Measurements from ENCODE around the gene KLHL29.

KLHL29 gene

DNA sequence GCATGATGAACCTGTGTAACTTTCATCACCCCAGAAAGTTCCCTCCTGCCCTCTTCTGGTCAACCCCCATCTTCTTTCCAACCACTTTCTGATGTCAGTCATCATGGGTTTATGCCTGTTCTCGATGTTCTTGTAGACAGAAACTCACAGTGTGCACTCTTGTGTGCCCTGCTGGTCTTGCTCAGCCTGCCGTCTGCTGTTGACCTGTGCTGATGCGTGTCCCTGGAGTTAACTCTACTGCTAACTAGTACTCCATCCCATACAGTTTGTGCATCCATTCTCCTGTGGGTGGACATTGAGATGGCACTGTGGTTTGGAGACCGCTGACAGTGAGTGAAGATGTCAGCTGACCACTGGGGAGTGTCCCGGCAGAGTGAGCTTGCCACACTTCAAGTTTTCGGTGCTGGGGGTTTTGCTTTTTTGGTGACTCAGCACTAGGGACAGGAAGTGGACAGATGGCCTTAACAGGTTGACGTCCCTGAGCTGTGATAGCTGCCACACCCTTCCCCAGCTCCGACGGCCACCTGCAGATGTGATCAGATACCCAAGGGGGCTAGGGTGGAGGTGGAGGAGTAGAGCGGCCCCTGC, 14.8 kb downstream of the KLHL29 start:
- no peak for DNase-seq

DNA sequence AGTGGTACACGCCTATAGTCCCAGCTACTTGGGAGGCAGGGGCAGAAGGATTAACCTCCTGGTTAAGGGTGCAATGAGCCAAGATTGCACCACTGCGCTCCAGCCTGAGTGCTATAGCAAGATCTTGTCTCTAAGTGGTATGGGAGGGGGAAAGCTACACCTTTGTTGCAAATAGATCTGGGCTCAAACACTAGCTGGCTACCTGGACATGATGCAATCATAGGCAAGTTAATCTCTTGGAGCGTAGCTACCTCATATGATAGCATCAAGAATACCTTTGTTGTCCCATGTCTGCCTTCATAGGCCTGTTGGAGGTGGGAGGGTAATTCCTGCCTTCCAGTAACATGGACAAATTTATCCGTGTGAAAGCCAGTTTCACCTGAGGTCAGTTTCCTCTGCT, 15.7 kb downstream of the KLHL29 start:
- no peak for DNase-seq

DNA sequence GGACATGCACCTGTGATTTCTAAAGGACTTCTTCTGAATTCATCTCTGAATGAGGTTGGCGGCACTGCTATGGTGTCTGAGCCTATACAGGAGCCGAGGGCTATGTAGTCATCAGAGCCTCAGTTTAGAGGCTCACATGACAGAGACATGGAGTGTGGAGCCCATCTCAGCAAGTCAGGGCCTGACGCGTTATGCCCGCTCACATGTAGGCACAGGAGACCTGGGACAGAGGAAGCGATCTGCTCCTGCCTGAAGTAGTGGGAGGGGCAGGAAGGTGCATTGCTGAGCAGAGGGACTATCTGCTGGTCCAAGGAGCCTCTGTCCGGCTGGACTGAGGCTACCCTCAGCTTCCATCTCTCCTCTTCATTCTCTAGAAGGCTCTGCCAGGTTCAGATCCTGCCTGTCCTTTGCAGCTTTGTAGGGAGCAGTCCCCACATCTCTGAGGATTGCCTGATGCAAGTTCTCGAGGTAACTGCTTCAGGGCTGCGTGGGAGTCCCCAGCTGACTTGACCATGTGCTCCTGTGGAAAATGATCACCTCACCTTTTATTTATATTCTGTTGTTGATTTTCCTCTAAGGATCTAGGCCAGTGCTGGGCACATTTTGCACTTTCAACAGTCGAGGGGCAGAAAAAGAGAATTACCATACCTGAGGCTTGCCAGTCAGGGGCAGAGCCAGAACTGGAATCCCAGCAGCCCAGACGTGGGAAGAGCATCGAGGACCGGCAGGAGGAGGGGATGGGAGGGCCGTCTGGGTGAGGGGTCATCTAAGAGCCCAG, 16.6 kb downstream of the KLHL29 start:
- no peak for DNase-seq

DNA sequence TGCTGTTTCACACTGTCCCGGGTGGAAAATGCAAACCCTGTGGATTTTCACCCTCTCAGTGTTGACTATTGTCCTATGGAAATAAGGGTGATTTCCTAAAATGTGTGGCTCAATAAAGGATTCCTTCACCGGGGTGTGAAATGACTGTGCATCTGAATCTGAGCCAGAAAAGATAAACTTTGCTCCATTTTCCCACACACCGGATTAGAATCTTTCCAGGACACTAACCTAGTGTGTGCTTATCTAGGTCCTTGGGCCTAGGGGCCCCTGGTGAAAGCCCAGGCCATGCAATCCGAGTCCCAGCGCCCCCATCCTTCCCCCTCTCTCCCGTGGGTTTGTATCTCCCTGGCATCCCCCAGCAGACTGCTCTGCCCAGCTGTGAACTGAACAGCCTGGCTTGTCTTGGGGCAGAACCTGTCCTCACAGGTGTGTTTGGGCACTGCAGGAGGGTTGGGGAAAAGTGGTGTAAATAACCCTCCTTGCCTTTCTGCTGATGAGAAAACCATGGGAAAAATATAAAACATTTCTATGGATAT, 17.3 kb downstream of the KLHL29 start:
- no peak for DNase-seq

DNA sequence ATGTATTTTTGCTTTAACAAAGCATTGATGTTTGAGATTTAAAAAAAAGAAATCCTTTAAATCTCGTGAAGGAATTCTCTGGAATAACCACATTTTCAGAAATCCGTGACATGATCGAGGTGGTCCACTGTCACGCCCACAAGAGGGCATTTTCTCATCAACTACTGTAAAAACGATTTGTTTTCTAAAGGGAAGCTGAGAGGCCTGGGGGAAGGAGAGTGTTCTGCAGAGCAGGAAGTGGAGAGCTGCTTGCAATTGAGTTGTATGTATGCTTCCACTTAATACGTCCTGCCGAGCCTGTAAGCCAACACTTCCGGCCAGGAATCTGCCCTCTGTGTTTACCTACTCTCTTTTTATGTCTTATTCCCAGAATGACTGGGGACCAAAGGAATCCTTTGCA, 19.4 kb downstream of the KLHL29 start:
- no peak for DNase-seq

DNA sequence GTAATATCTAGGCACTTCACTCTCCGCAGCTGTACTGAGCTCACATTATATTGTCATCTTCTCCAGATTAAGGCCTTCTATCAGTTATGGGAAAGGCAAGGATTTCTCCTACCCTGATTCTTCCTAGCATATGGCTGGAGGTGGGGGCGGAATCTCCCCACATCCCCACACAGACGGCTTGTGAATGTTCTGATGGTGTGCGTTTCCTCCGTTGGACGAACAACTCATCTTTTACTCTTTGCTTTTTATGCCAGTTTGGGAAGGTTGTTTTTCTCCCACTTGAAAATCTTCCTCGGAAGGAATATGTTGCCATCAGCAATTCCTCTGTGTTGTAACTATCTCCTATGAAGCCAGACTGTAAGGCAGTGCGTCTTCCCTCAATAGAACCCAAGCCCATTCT, 24.3 kb downstream of the KLHL29 start:
- no peak for DNase-seq

DNA sequence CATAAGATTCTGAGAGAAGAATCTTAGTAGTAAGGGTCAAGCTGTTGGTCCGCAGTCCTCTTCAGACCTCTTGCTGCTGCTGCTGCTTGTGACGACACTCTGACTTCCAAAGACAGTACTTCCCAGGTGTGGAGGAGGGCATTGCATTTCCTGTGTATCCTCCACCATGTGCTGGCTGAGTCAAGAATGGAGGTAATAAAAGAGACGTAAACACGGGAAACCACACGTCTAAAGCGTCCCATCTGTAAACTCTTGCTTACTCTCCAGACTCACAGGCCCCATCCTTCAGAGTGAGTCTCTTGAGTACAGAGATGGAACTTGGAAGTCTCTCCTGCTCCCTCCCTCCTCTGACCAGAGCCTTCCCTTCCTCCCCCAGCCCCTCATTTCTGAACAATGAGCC, 25.6 kb downstream of the KLHL29 start:
- DNase-seq = no peak

DNA sequence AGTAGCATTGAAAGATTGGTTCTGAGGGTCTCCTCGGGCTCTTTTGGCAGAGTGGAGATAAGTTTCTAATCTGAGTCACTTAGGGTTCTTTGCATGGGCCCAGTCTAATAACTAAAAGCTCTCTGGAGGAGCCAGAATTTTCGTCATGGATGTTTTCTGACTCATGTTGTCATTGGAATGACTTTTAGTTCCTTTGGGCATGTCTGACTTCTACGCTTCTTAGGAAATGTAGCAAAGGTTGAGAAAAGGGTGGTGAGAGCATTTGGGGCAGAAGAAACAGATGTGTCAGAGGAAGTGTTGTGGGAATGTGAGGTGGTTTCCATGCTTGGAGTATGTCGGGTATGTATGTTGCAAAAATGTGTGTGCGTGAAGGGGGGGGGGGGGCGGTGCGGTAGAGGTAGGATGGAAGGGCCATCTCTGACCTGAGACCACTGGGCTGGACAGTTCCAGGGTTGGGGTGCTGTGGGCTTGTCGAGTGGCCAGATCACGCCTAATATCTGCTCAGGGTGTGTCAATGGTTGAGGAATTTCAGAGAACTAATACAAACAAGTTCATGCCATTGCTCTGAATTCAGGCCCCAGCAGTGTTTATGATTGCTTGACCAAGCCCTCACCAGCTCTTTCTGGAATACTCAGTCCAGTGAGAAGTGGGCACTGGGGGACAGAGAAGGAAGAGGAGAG, 26.9 kb downstream of the KLHL29 start:
- DNase-seq = no peak

DNA sequence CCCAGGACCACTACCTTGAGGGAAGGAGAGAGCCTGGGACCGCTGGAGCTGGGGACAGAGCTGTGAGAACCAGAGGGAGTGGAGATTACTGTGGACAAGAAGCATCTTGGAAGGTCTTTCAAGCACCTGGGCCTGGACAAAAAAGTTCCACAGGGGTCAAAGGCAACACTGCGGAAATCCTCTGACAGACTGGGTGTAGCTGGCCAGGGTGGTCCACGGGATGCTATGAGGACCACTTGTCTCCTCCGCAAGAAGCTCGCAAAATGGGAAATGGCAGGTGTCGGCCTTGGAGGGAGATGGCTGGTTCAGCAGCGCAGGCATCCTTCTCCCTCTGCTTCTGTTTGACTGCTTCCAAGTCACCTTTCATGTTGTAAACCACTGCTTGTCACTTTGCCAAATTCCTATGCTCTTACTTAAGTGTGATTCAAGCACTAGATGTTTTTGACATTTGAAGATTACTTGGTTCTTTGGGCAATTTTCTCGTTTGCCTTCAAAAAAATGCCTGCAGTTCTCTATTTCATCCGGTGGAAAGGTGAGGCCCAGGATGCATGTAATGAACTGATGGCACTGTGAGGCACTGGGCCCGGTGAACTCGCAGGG, 27.7 kb downstream of the KLHL29 start:
- DNase-seq = no peak

DNA sequence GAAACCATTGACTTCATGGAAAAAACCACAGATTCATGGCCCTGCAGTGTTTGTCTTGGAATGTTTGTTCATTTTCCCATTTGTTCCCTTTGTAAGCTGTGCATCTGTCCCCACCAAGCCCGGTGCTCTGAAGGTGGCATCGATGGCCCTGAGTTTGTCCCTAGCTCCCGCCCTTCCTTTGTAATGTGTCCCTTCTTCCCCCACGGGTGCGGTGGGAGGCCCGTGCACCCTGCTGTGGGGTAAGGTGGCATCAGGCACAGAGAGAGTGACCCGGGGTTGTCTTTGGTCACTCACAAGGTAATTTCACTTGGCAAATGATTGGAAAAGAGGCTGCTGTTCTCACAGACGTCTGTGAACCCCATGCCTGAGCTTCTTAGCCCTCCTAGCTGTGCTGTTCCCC, 28.7 kb downstream of the KLHL29 start:
- no peak for DNase-seq

DNA sequence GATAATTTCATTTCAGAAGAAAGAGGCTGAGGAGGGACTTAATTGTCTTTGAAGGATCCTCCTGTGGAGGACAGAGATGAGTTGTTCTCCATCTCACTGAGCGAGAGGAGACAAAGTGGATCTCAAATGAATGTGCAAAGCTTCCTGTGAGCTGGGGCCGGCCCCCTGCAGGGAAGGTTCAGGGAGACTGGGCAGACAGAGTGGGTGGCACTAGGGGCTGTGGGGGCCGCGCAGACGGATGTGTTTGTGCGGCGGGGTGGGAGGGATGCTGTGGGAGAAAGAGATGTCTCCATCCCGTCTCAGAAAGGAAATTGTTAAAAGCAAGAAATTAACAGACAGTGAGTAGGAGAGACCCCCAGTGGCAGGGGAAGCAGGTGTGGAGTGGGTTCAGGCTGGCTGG, 29.1 kb downstream of the KLHL29 start:
- DNase-seq = no peak

DNA sequence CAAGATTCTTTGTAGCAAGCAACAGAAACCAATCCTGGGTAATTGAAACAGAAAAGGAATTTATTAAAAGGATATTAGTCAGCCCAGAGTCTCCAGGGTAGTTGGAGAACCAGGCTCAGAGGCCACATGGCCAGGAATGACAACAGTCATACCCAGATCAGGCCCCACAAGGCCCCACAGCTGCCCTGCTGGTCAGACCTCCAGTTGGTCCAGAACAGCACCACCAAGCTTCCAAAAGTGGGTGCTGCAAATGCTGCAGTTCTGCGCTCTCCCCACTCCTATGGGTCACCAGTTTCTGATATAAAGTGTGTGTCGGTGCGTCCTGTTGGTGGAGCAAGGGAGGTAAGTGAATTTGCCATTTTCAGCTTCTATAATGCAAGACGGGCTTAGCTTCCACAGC, 29.9 kb downstream of the KLHL29 start:
- DNase-seq = no peak

DNA sequence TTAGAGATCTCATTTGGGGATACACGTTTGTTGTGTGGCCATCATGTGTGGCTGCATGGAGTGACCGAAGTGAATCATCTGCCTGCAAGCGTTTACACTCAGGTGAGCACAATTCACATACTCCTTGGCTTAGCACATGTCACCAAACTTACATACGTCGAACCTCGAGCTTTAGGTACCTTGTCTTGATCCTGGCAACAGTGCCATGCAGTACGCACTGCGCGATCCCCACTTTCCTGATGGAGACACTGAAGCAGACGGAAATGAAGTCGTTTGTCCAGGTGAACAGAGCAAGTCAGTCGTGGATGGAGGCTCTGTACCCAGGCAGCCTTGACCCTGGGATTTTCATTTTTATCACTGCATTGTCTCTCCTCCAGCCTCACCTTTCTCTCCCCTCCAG, 32.3 kb downstream of the KLHL29 start:
- no peak for DNase-seq

DNA sequence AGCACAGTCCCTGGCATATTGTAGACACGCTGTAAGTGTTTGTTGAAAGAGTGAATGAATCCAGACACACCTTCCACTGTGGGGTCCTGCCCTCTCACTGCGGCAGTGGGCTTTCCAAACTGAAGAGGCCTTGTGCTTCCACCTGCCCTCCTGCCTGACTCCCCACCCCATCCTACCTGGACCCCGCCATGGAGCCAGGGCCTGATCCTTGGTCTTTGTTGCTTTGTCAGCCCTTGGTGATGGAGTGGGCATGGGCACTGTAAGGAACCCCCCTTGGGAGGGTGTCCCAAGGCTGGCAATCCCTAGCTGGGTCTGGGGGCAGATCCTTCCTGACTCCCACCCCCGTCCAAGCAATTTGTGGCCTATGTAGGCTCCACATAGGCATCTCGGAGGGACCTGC, 33.1 kb downstream of the KLHL29 start:
- no peak for DNase-seq

DNA sequence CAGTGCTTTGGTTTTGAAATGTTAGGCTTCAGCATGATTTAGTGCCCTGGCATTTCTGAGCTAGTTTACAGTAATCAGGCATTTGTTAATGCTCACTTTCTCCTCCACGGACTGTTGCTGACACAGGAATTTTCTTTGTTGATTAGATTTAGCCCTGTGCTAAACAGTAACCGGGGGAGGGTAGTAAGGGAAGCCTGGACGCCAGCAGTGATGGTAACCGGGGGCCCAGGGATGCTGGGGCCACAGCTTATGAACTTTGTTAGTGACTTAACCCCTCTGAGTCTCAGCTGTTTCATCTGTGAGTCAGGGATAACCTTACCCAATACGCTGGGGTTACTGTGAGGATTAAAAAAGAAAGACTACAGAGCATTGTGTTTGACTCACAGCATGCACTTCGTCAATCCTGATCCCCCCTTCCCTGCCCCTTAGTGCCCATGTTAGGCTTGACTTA, 33.5 kb downstream of the KLHL29 start:
- DNase-seq = no peak

DNA sequence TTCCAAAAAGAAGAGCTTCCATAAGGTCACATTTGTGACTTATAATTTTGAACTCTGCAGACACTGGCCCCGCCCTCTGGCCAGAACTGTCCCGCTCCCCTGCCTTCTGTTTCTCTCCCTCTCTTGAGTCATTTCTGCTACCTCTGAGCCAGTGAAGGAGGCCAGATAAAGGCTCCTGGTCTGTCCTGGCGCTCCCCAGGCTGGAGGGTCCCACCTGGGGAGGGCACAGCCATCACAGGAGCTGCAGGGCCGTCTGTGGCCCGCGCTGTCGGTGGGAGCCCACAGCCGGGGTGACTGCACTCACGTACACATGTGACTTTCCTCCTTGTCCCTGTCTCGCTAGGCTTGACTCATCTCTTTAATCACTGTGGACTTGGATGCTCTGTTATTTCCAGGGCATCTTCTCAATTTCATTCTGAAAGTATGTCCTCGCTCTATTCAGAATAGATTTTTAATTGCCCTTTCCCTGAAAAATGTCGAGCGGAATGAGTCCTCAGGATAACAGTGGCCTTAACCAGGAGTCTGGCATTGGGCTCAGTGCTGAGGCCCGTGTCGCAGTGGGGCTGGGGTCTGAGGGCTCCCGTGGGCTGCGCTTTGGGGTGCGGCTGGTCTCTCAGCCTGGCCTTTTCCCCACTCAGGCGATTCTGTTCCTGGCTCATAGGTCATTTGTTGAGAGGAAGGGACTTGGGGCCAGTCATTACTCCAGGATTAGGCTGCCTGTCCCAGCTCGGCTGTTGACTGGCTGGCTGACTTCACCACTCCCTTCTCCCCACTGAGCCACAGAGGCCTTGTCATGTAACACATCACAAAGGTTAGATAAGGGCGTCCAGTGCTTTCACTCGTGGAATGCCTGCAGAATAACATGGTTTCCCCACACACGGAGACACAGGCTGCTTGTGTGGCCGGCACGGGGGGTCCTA, 34.5 kb downstream of the KLHL29 start:
- DNase-seq = no peak

DNA sequence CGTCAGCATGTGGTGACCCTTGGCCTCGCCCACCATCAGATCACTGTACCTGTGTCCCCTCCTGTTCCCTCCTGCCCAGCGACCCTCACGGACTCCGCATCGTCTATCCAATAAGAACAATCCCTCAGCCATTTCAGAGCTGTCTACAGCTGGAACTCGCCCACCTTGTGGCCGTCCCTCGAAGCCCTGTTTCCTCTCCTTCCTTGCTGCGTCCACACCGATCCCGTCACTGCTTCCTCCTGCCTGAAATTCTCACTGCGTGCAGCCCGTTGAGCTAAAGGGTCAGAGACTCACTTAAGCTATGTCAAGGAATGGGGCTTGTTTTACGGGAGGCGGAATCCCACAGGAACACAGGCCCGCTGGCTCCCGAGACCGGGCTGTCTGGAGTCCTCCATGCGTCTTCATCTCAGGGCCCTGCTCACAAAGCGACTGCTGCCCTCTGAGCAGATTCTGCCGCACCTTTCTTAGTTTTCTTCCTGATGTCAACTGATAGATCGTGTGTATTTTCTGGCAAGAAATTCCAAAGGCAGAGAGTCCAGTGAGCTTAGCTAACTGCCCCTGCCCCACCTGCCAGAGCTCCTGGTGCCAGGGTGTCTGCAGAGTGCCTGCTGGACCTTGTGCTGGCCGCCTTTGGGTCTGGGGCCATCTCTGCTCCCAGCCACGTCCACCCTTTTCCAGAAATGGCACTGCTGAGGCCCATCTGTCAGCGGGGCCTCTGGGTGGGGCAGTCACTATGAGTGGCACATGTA, 35.3 kb downstream of the KLHL29 start:
- no peak for DNase-seq

DNA sequence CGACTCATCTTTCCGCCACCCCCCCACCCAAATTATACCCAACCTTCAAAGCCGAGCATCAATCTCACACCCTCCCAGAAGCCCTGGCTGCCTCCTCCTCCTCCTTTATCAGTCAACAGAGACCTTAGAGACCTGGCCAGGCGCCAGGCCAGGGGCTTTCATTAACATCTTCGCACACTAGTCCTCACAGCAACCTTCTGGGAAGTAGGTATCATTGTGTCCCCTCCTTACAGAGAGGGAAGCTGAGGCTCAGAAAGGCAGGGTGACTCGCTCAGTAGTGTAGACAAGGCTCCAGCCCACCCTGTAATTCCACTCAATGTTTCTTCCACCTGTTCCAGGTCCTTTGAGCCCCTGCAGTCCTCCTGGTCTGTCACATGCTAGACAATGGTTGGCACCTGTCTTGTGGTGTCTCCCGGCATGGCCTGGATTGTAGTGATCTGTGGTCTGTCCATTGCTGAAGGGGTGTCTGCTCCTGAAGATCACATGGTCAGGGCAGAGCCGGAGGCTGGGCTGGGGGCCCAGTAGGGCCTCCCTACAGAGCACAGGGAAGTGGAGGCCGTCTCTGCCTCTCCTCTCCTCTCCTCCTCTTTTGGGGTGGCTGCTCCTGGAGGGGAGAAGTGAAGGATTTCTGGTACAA, 36.0 kb downstream of the KLHL29 start:
- DNase-seq = no peak

DNA sequence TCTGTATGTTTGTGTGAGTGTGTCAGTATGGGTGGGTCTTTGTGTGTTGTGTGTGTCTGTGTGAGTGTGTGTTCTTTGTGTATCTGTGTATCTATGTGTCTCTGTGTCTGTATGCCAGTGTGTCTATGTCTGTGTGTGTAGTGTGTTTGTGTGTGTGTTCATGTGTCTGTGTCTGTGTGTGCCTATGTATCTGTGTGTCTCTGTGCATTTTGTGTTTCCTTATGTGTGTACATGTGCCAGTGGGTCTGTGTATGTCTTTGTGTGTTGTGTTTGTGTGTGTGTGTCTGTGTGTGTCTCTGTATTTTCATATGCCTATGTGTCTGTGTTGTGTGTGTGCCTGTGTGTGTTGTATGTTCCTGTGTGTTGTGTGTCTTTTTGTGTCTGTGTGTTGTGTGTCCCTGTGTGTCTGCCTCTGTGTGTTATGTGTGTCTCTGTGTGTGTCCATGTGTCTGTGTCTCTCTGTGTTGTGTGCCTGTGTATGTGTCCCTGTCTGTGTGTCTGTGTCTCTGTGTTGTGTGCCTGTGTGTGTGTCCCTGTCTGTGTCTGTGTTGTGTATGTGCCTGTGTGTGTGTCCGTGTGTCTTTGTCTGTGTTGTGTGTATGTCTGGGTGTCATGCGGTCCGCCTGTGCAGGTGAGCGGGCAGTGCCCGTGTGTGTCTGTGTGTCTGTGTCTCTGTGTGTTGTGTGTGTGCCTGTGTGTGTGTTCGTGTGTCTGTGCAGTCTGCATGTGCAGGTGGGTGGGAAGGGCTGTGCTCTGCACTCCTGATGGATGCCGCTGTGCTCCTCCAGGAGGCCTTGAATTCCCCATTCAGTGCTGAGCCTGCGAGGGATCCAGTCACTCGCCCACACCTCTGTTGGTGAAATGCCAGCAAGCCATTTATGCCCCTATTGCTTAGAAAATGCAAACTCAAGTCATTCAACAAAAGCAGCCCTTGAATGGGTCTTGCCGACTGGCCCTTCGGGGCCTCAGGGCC, 37.4 kb downstream of the KLHL29 start:
- DNase-seq = no peak
